Naive B cell (primary cell): ENCODE data around the gene FSD2. TPM values are rescaled to one million over a fixed set of nuclear protein-coding genes. Genes with fewer than 3 reads are reported as not detected.

Source experiments
- ATAC-seq, 2 donors: fragments of 150-1000 bp; cut with Tn5 transposase; 2 replicates each; pipeline ENCODE4 v1.10.0; 2021; ENCODE audit warnings: low read depth in 2 of 2, mild to moderate bottlenecking in 2 of 2, moderate library complexity in 2 of 2
- DNase-seq: peaks from one replicate; pipeline ENCODE4 v3.0.0; 2022
- H3K27ac Mint-ChIP-seq, 6 donors: one replicate each; pipeline ENCODE4 v1.8.0; 2020 to 2022; ENCODE audit warnings: mild to moderate bottlenecking in 6 of 6, mixed read lengths in 6 of 6, moderate library complexity in 5 of 6, inconsistent platforms in 2 of 6
- H3K27me3 Mint-ChIP-seq, 3 donors: one replicate each; pipeline ENCODE4 v1.8.0; 2021 to 2022; ENCODE audit warnings: mixed read lengths in 3 of 3, mild to moderate bottlenecking in 1 of 3
- H3K36me3 Mint-ChIP-seq, 2 donors: one replicate each; pipeline ENCODE4 v1.8.0; 2020 to 2022; ENCODE audit warnings: mixed read lengths in 2 of 2, inconsistent platforms in 1 of 2, mild to moderate bottlenecking in 1 of 2
- H3K4me1 Mint-ChIP-seq, 3 donors: one replicate each; pipeline ENCODE4 v1.8.0; 2020 to 2022; ENCODE audit warnings: mixed read lengths in 3 of 3, inconsistent platforms in 1 of 3, mild to moderate bottlenecking in 1 of 3, moderate library complexity in 1 of 3
- H3K4me3 Mint-ChIP-seq, 8 donors: one replicate each; pipeline ENCODE4 v1.8.0; 2020 to 2022; ENCODE audit warnings: mild to moderate bottlenecking in 8 of 8, mixed read lengths in 8 of 8, moderate library complexity in 8 of 8, inconsistent platforms in 2 of 8
- H3K9me3 Mint-ChIP-seq, 7 donors: one replicate each; pipeline ENCODE4 v1.8.0; 2020 to 2022; ENCODE audit warnings: mixed read lengths in 7 of 7, mild to moderate bottlenecking in 5 of 7, inconsistent platforms in 2 of 7, moderate library complexity in 1 of 7
- polyA plus RNA-seq, 6 donors: library from polyadenylated mRNA; unstranded; fragments of 300-500 nt; fragmentation: Illumina TruSeq; gene quantifications; one replicate each; pipeline ENCODE4 v1.2.3, GENCODE V29; 2021; ENCODE audit warnings: low read depth in 6 of 6

FSD2 gene
- polyA plus RNA-seq, 6 donors from 2014 or later: 0.05 TPM; not detected in 5

- Mint-ChIP-seq H3K9me3 (peaks cover 0 to 6% (median 3%) of the 10 kb centered on the region in 7 donors), H3K27me3 (peaks cover 0 to 34% (median 16%) of the 10 kb centered on the region in 3 donors)
Observed at GRCh38 chr15:82799183-82799841, 6.6 kb downstream of the FSD2 start.

GRCh38 chr15:82798531-82799166, 7.2 kb downstream of the FSD2 start:
- H3K27ac Mint-ChIP-seq: no peak overlapping the region
- H3K27me3 Mint-ChIP-seq: peaks cover 0 to 41% (median 23%) of the 10 kb centered on the region in 3 donors
- no peak for DNase-seq
- peaks cover 2 to 13% (median 8%) of the 10 kb centered on the region in 7 donors for H3K9me3 Mint-ChIP-seq
- ATAC-seq: no peak
- no peak overlapping the region for H3K4me3 Mint-ChIP-seq
- H3K36me3 Mint-ChIP-seq: peaks cover 0 to 10% of the 10 kb centered on the region in 2 donors
- peaks cover 4 to 7% (median 5%) of the 10 kb centered on the region in 3 donors for H3K4me1 Mint-ChIP-seq

More at GRCh38 chr15:82799183-82799841, 6.6 kb downstream of the FSD2 start:
- Mint-ChIP-seq H3K4me1 (peaks cover 6 to 8% (median 7%) of the 10 kb centered on the region in 3 donors), H3K36me3 (peaks cover 0 to 4% of the 10 kb centered on the region in 2 donors), H3K4me3 (no peak overlapping the region), H3K27ac (peak overlapping the region in 1 of 6 donors; percentile 64)
- ATAC-seq (no peak), DNase-seq (no peak)

GRCh38 chr15:82798104-82798503, 7.8 kb downstream of the FSD2 start:
- Mint-ChIP-seq H3K36me3 (peaks cover 0 to 12% of the 10 kb centered on the region in 2 donors), H3K4me1 (peaks cover 0 to 7% (median 3%) of the 10 kb centered on the region in 3 donors), H3K4me3 (no peak overlapping the region), H3K27ac (no peak overlapping the region), H3K27me3 (peaks cover 0 to 41% (median 25%) of the 10 kb centered on the region in 3 donors), H3K9me3 (peaks cover 2 to 18% (median 10%) of the 10 kb centered on the region in 7 donors)
- DNase-seq (no peak), ATAC-seq (no peak)

- DNase-seq (no peak), ATAC-seq (no peak)
- Mint-ChIP-seq H3K4me1 (peaks cover 0 to 3% (median 0%) of the 10 kb centered on the region in 3 donors), H3K27ac (peak overlapping the region in 1 of 6 donors; percentile 30), H3K27me3 (peaks cover 0 to 35% (median 14%) of the 10 kb centered on the region in 3 donors), H3K36me3 (peaks cover 0 to 12% of the 10 kb centered on the region in 2 donors), H3K9me3 (peaks cover 2 to 19% (median 10%) of the 10 kb centered on the region in 7 donors), H3K4me3 (no peak overlapping the region)
Observed at GRCh38 chr15:82793737-82794136, 12.1 kb downstream of the FSD2 start.

GRCh38 chr15:82792068-82792467, 13.8 kb downstream of the FSD2 start:
- H3K36me3 Mint-ChIP-seq: peaks cover 0 to 12% of the 10 kb centered on the region in 2 donors
- ATAC-seq: no peak
- H3K9me3 Mint-ChIP-seq: peaks cover 2 to 19% (median 10%) of the 10 kb centered on the region in 7 donors
- no peak overlapping the region for H3K4me3 Mint-ChIP-seq
- no peaks in the 10 kb centered on the region for H3K4me1 Mint-ChIP-seq
- peak overlapping the region in 1 of 6 donors; percentile 14 for H3K27ac Mint-ChIP-seq
- peaks cover 0 to 27% (median 14%) of the 10 kb centered on the region in 3 donors for H3K27me3 Mint-ChIP-seq
- no peak for DNase-seq

GRCh38 chr15:82790321-82790720, 15.5 kb downstream of the FSD2 start:
- H3K27me3 Mint-ChIP-seq: peaks cover 0 to 36% (median 14%) of the 10 kb centered on the region in 3 donors
- no peak for ATAC-seq
- H3K4me1 Mint-ChIP-seq: no peaks in the 10 kb centered on the region
- H3K36me3 Mint-ChIP-seq: peaks cover 0 to 12% of the 10 kb centered on the region in 2 donors
- DNase-seq: no peak
- peaks cover 2 to 19% (median 10%) of the 10 kb centered on the region in 7 donors for H3K9me3 Mint-ChIP-seq
- no peak overlapping the region for H3K4me3 Mint-ChIP-seq
- peak overlapping the region in 1 of 6 donors; percentile 6 for H3K27ac Mint-ChIP-seq

- ATAC-seq (no peak), DNase-seq (no peak)
- H3K36me3 Mint-ChIP-seq: peaks cover 0 to 11% of the 10 kb centered on the region in 2 donors
- H3K27ac Mint-ChIP-seq: no peak overlapping the region
- peaks cover 2 to 14% (median 8%) of the 10 kb centered on the region in 7 donors for H3K9me3 Mint-ChIP-seq
- peaks cover 0 to 32% (median 16%) of the 10 kb centered on the region in 3 donors for H3K27me3 Mint-ChIP-seq
- no peaks in the 10 kb centered on the region for H3K4me1 Mint-ChIP-seq
- H3K4me3 Mint-ChIP-seq: no peak overlapping the region
Observed at GRCh38 chr15:82789491-82789890, 16.4 kb downstream of the FSD2 start.

- Mint-ChIP-seq H3K27me3 (peaks cover 0 to 32% (median 16%) of the 10 kb centered on the region in 3 donors), H3K4me1 (no peaks in the 10 kb centered on the region), H3K36me3 (peaks cover 0 to under 1% of the 10 kb centered on the region in 2 donors), H3K4me3 (no peak overlapping the region), H3K9me3 (peaks cover 0 to 4% (median 0%) of the 10 kb centered on the region in 7 donors), H3K27ac (no peak overlapping the region)
- ATAC-seq: no peak
- no peak for DNase-seq
Observed at GRCh38 chr15:82788496-82788895, 17.4 kb downstream of the FSD2 start.

GRCh38 chr15:82781349-82781748, 24.5 kb downstream of the FSD2 start:
- peaks cover 0 to 4% of the 10 kb centered on the region in 2 donors for H3K36me3 Mint-ChIP-seq
- H3K9me3 Mint-ChIP-seq: peaks cover 0 to 1% (median 0%) of the 10 kb centered on the region in 7 donors
- no peak overlapping the region for H3K27ac Mint-ChIP-seq
- ATAC-seq (no peak), DNase-seq (no peak)
- H3K4me3 Mint-ChIP-seq: no peak overlapping the region
- H3K4me1 Mint-ChIP-seq: no peaks in the 10 kb centered on the region
- peaks cover 0 to 28% (median 25%) of the 10 kb centered on the region in 3 donors for H3K27me3 Mint-ChIP-seq

GRCh38 chr15:82778755-82779154, 27.1 kb downstream of the FSD2 start:
- Mint-ChIP-seq H3K36me3 (peaks cover 0 to 4% of the 10 kb centered on the region in 2 donors), H3K27me3 (peaks cover 0 to 18% (median 14%) of the 10 kb centered on the region in 3 donors), H3K4me1 (no peaks in the 10 kb centered on the region), H3K27ac (no peak overlapping the region), H3K9me3 (no peaks in the 10 kb centered on the region), H3K4me3 (no peak overlapping the region)
- DNase-seq (no peak), ATAC-seq (no peak)

- H3K27ac Mint-ChIP-seq: no peak overlapping the region
- H3K36me3 Mint-ChIP-seq: peaks cover 0 to 4% of the 10 kb centered on the region in 2 donors
- H3K4me1 Mint-ChIP-seq: no peaks in the 10 kb centered on the region
- H3K9me3 Mint-ChIP-seq: no peaks in the 10 kb centered on the region
- peaks cover 0 to 14% (median 5%) of the 10 kb centered on the region in 3 donors for H3K27me3 Mint-ChIP-seq
- no peak overlapping the region for H3K4me3 Mint-ChIP-seq
- no peak for ATAC-seq
- DNase-seq: no peak
Observed at GRCh38 chr15:82774496-82774895, 31.4 kb downstream of the FSD2 start.

- peaks cover 0 to 4% (median 2%) of the 10 kb centered on the region in 3 donors for H3K4me1 Mint-ChIP-seq
- H3K27ac Mint-ChIP-seq: peak overlapping the region in 2 of 6 donors; percentile 12 to 73
- ATAC-seq (no peak), DNase-seq (no peak)
- H3K36me3 Mint-ChIP-seq: peaks cover 0 to 3% of the 10 kb centered on the region in 2 donors
- peaks cover 0 to 3% (median 0%) of the 10 kb centered on the region in 7 donors for H3K9me3 Mint-ChIP-seq
- H3K27me3 Mint-ChIP-seq: peaks cover 0 to 14% (median 5%) of the 10 kb centered on the region in 3 donors
- H3K4me3 Mint-ChIP-seq: no peak overlapping the region
Observed at GRCh38 chr15:82771789-82772607, 33.9 kb downstream of the FSD2 start.
